Thyroid gland (tissue), 4 donors: ENCODE data around the gene STARD6.

Source experiments
- POLR2A ChIP-seq, 2 donors: fragments of 450-650 bp; IDR thresholded peaks; one replicate each; pipeline ENCODE4 v1.6.1; 2017; ENCODE audit warnings: antibody characterized with exemption in 2 of 2, mild to moderate bottlenecking in 2 of 2, moderate library complexity in 1 of 2
- TF ChIP-seq, protein P1 (sequence below), 6 experiments: fragments of 200-600 bp in 3 of 6; fragments of 450-650 bp in 3 of 6; sonication (generic) in 3 of 6; IDR thresholded peaks; one replicate each; pipeline ENCODE4 v1.5.1; 2016 to 2019; ENCODE audit warnings: antibody characterized with exemption in 6 of 6, mild to moderate bottlenecking in 2 of 6, inconsistent platforms in 1 of 6, moderate library complexity in 1 of 6

DNA sequence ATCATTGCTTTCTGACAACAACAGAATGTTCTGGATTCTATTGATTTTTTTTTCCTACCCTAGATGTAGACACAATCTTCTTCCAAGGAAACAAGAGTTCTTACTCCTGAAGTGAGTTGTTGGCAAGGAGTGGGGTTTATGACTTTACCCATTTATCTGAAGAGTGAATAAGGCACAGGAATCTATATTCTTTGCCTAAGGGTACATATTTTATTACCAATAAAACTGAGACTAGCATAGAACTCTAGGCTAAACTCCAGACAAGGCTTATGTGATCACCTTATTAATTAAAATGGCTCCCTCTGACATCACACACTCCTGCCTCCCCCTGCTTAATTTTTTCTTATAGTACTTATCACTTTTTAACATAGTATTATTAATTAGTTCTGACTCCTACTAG lies 47.6 kb upstream of the STARD6 start:
- TF ChIP-seq POLR2A (IDR thresholded peaks at IDR 0.05), result no peak
- TF ChIP-seq, protein P1, sequence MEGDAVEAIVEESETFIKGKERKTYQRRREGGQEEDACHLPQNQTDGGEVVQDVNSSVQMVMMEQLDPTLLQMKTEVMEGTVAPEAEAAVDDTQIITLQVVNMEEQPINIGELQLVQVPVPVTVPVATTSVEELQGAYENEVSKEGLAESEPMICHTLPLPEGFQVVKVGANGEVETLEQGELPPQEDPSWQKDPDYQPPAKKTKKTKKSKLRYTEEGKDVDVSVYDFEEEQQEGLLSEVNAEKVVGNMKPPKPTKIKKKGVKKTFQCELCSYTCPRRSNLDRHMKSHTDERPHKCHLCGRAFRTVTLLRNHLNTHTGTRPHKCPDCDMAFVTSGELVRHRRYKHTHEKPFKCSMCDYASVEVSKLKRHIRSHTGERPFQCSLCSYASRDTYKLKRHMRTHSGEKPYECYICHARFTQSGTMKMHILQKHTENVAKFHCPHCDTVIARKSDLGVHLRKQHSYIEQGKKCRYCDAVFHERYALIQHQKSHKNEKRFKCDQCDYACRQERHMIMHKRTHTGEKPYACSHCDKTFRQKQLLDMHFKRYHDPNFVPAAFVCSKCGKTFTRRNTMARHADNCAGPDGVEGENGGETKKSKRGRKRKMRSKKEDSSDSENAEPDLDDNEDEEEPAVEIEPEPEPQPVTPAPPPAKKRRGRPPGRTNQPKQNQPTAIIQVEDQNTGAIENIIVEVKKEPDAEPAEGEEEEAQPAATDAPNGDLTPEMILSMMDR (IDR thresholded peaks at IDR 0.05), result no peak
